Stimulated activated naive B cell treated with anti-CD40 and anti-IgM and Interleukin-4, amounts not matched to agents 10 μg/mL and 1 μg/mL and 100 μg/mL, for 72 hours (primary cell): Measurements from ENCODE around the gene IQSEC3.
"Not testable (repeated sequence)": the region's sequence is repeated elsewhere in the genome, so short reads cannot be mapped to it uniquely, and the experiment has no call there.

Experiments
- ATAC-seq, 2 donors: fragments of 150-1000 bp; cut with Tn5 transposase; replicated peaks; 2 replicates each; pipeline ENCODE4 v1.10.0; 2021; ENCODE audit warnings: moderate library complexity in 1 of 2
- DNase-seq: peaks from one replicate; pipeline ENCODE4 v3.0.0; 2021
- H3K27ac Mint-ChIP-seq: one replicate; pipeline ENCODE4 v1.8.0; 2022; ENCODE audit warnings: mild to moderate bottlenecking, mixed read lengths
- H3K27me3 Mint-ChIP-seq, 2 donors: one replicate each; pipeline ENCODE4 v1.8.0; 2022; ENCODE audit warnings: mixed read lengths in 2 of 2
- H3K36me3 Mint-ChIP-seq, 2 donors: one replicate each; pipeline ENCODE4 v1.8.0; 2022; ENCODE audit warnings: mixed read lengths in 2 of 2, mild to moderate bottlenecking in 1 of 2
- H3K4me1 Mint-ChIP-seq, 2 donors: one replicate each; pipeline ENCODE4 v1.8.0; 2022; ENCODE audit warnings: mixed read lengths in 2 of 2, mild to moderate bottlenecking in 1 of 2
- H3K4me3 Mint-ChIP-seq, 2 donors: one replicate each; pipeline ENCODE4 v1.8.0; 2022; ENCODE audit warnings: mild to moderate bottlenecking in 2 of 2, mixed read lengths in 2 of 2, moderate library complexity in 1 of 2
- H3K9me3 Mint-ChIP-seq, 2 donors: one replicate each; pipeline ENCODE4 v1.8.0; 2022; ENCODE audit warnings: mixed read lengths in 2 of 2, mild to moderate bottlenecking in 1 of 2

IQSEC3 gene

GRCh38 chr12:61845-62244, 4.7 kb upstream of the IQSEC3 start:
- H3K27me3 Mint-ChIP-seq: peaks cover 48 to 61% of the 10 kb centered on the region in 2 donors
- not testable (repeated sequence) for DNase-seq, H3K36me3 Mint-ChIP-seq, ATAC-seq, H3K4me1 Mint-ChIP-seq, H3K4me3 Mint-ChIP-seq, H3K27ac Mint-ChIP-seq
- H3K9me3 Mint-ChIP-seq: peaks cover 21 to 42% of the 10 kb centered on the region in 2 donors

- Mint-ChIP-seq H3K27me3 (peaks cover 30 to 53% of the 10 kb centered on the region in 2 donors), H3K9me3 (peaks cover 3 to 15% of the 10 kb centered on the region in 2 donors)
- not testable (repeated sequence) for DNase-seq, H3K27ac Mint-ChIP-seq, H3K4me3 Mint-ChIP-seq, H3K4me1 Mint-ChIP-seq, ATAC-seq, H3K36me3 Mint-ChIP-seq
Measured at GRCh38 chr12:65491-66063, 990 bp upstream of the IQSEC3 start.

- H3K4me3 Mint-ChIP-seq, H3K36me3 Mint-ChIP-seq, H3K27ac Mint-ChIP-seq, DNase-seq, H3K9me3 Mint-ChIP-seq, H3K4me1 Mint-ChIP-seq: not testable (repeated sequence)
- peak; percentile 84 to 87 for ATAC-seq
- H3K27me3 Mint-ChIP-seq: peaks cover 38 to 54% of the 10 kb centered on the region in 2 donors
Measured at GRCh38 chr12:66782-67504, 376 bp downstream of the IQSEC3 start.

- not testable (repeated sequence) for ATAC-seq
Measured at GRCh38 chr12:69677-70076, 3.1 kb downstream of the IQSEC3 start.

GRCh38 chr12:70541-70940, 4.0 kb downstream of the IQSEC3 start:
- not testable (repeated sequence) for H3K4me1 Mint-ChIP-seq, DNase-seq, H3K27ac Mint-ChIP-seq, ATAC-seq, H3K36me3 Mint-ChIP-seq, H3K4me3 Mint-ChIP-seq, H3K9me3 Mint-ChIP-seq
- H3K27me3 Mint-ChIP-seq: peaks cover 49 to 56% of the 10 kb centered on the region in 2 donors

More at GRCh38 chr12:69677-70076, 3.1 kb downstream of the IQSEC3 start:
- not testable (repeated sequence) for DNase-seq, H3K36me3 Mint-ChIP-seq, H3K9me3 Mint-ChIP-seq, H3K27ac Mint-ChIP-seq, H3K4me3 Mint-ChIP-seq, H3K4me1 Mint-ChIP-seq
- peaks cover 46 to 55% of the 10 kb centered on the region in 2 donors for H3K27me3 Mint-ChIP-seq

GRCh38 chr12:72018-72417, 5.5 kb downstream of the IQSEC3 start:
- not testable (repeated sequence) for H3K27ac Mint-ChIP-seq, H3K9me3 Mint-ChIP-seq
- H3K27me3 Mint-ChIP-seq: peaks cover 62 to 63% of the 10 kb centered on the region in 2 donors

GRCh38 chr12:74420-75190, 8.0 kb downstream of the IQSEC3 start:
- not testable (repeated sequence) for H3K4me1 Mint-ChIP-seq, H3K36me3 Mint-ChIP-seq, H3K4me3 Mint-ChIP-seq, H3K27ac Mint-ChIP-seq, DNase-seq, H3K9me3 Mint-ChIP-seq
- H3K27me3 Mint-ChIP-seq: peaks cover 53 to 61% of the 10 kb centered on the region in 2 donors
- peak in 1 of 2 donors; percentile 4 for ATAC-seq

More at GRCh38 chr12:72018-72417, 5.5 kb downstream of the IQSEC3 start:
- not testable (repeated sequence) for DNase-seq, H3K4me3 Mint-ChIP-seq, H3K4me1 Mint-ChIP-seq, H3K36me3 Mint-ChIP-seq, ATAC-seq

- H3K4me1 Mint-ChIP-seq, H3K27ac Mint-ChIP-seq, ATAC-seq, DNase-seq, H3K9me3 Mint-ChIP-seq, H3K4me3 Mint-ChIP-seq, H3K36me3 Mint-ChIP-seq: not testable (repeated sequence)
- peaks cover 50 to 64% of the 10 kb centered on the region in 2 donors for H3K27me3 Mint-ChIP-seq
Measured at GRCh38 chr12:75541-75940, 9.0 kb downstream of the IQSEC3 start.

GRCh38 chr12:76102-76501, 9.5 kb downstream of the IQSEC3 start:
- peaks cover 47 to 64% of the 10 kb centered on the region in 2 donors for H3K27me3 Mint-ChIP-seq
- not testable (repeated sequence) for H3K27ac Mint-ChIP-seq, H3K4me1 Mint-ChIP-seq, DNase-seq, H3K4me3 Mint-ChIP-seq, H3K36me3 Mint-ChIP-seq, H3K9me3 Mint-ChIP-seq
- peak in 1 of 2 donors; percentile 36 for ATAC-seq

GRCh38 chr12:76551-76950, 10.0 kb downstream of the IQSEC3 start:
- H3K9me3 Mint-ChIP-seq, H3K27ac Mint-ChIP-seq, DNase-seq, H3K36me3 Mint-ChIP-seq, H3K4me3 Mint-ChIP-seq, H3K4me1 Mint-ChIP-seq: not testable (repeated sequence)
- H3K27me3 Mint-ChIP-seq: peaks cover 50 to 64% of the 10 kb centered on the region in 2 donors
- ATAC-seq: peak; percentile 8 to 15

- H3K9me3 Mint-ChIP-seq, DNase-seq, H3K4me1 Mint-ChIP-seq, H3K4me3 Mint-ChIP-seq, H3K36me3 Mint-ChIP-seq, H3K27ac Mint-ChIP-seq, ATAC-seq: not testable (repeated sequence)
- H3K27me3 Mint-ChIP-seq: peaks cover 57 to 58% of the 10 kb centered on the region in 2 donors
Measured at GRCh38 chr12:77101-77719, 10.6 kb downstream of the IQSEC3 start.

- H3K4me1 Mint-ChIP-seq, H3K36me3 Mint-ChIP-seq, H3K9me3 Mint-ChIP-seq, H3K4me3 Mint-ChIP-seq, H3K27ac Mint-ChIP-seq, ATAC-seq, DNase-seq: not testable (repeated sequence)
- H3K27me3 Mint-ChIP-seq: peaks cover 60 to 61% of the 10 kb centered on the region in 2 donors
Measured at GRCh38 chr12:77769-78383, 11.3 kb downstream of the IQSEC3 start.

- H3K27ac Mint-ChIP-seq: no peak overlapping the region
- DNase-seq: no peak
- peak overlapping the region in 1 of 2 donors; percentile 28 for H3K4me3 Mint-ChIP-seq
- no peak for ATAC-seq
- H3K9me3 Mint-ChIP-seq: no peaks in the 10 kb centered on the region
- peaks cover 0 to 2% of the 10 kb centered on the region in 2 donors for H3K36me3 Mint-ChIP-seq
- H3K4me1 Mint-ChIP-seq: peaks cover 0 to 7% of the 10 kb centered on the region in 2 donors
- H3K27me3 Mint-ChIP-seq: peaks cover 66 to 70% of the 10 kb centered on the region in 2 donors
Measured at GRCh38 chr12:78981-79380, 12.4 kb downstream of the IQSEC3 start.
